Measurements from ENCODE around the gene LIMS1.
"Not testable (repeated sequence)": the region's sequence is repeated elsewhere in the genome, so short reads cannot be mapped to it uniquely, and the experiment has no call there.

LIMS1 gene

GRCh38 chr2:108670282-108670681 is 136.0 kb downstream of the LIMS1 start:
- H3K9ac ChIP-seq (ENCODE audit: low read depth in 1 of 2, low read length in 2 of 2); H3K27ac ChIP-seq (ENCODE audit: low read depth, low read length); H3K36me3 ChIP-seq (ENCODE audit: control insufficient read depth in 1 of 2, insufficient read depth in 2 of 2, low read length in 2 of 2); H3K4me1 ChIP-seq (ENCODE audit: control insufficient read depth in 1 of 2, insufficient read depth in 2 of 2, low read length in 2 of 2); H3K9me3 ChIP-seq (ENCODE audit: control insufficient read depth in 1 of 2, low read length in 2 of 2); H3K27me3 ChIP-seq (ENCODE audit: control insufficient read depth in 1 of 2, insufficient read depth in 2 of 2, low read length in 2 of 2); H3K4me3 ChIP-seq (ENCODE audit: low read depth in 1 of 2, low read length in 2 of 2): not testable (repeated sequence)

GRCh38 chr2:108672200-108672805 is 138.0 kb downstream of the LIMS1 start:
- H3K4me3 ChIP-seq (ENCODE audit: low read depth in 1 of 2, low read length in 2 of 2); H3K27ac ChIP-seq (ENCODE audit: low read depth, low read length); H3K9ac ChIP-seq (ENCODE audit: low read depth in 1 of 2, low read length in 2 of 2); H3K9me3 ChIP-seq (ENCODE audit: control insufficient read depth in 1 of 2, low read length in 2 of 2); H3K4me1 ChIP-seq (ENCODE audit: control insufficient read depth in 1 of 2, insufficient read depth in 2 of 2, low read length in 2 of 2); H3K27me3 ChIP-seq (ENCODE audit: control insufficient read depth in 1 of 2, insufficient read depth in 2 of 2, low read length in 2 of 2): not testable (repeated sequence)
- peaks cover 3 to 11% of the 10 kb centered on the region in 2 donors for H3K36me3 ChIP-seq (ENCODE audit: control insufficient read depth in 1 of 2, insufficient read depth in 2 of 2, low read length in 2 of 2)

GRCh38 chr2:108676522-108676921 is 142.3 kb downstream of the LIMS1 start:
- not testable (repeated sequence) for H3K4me3 ChIP-seq (ENCODE audit: low read depth in 1 of 2, low read length in 2 of 2); H3K9me3 ChIP-seq (ENCODE audit: control insufficient read depth in 1 of 2, low read length in 2 of 2); H3K27me3 ChIP-seq (ENCODE audit: control insufficient read depth in 1 of 2, insufficient read depth in 2 of 2, low read length in 2 of 2); H3K9ac ChIP-seq (ENCODE audit: low read depth in 1 of 2, low read length in 2 of 2); H3K27ac ChIP-seq (ENCODE audit: low read depth, low read length)
- H3K36me3 ChIP-seq (ENCODE audit: control insufficient read depth in 1 of 2, insufficient read depth in 2 of 2, low read length in 2 of 2): peaks cover 3 to 14% of the 10 kb centered on the region in 2 donors
- peaks cover 9 to 11% of the 10 kb centered on the region in 2 donors for H3K4me1 ChIP-seq (ENCODE audit: control insufficient read depth in 1 of 2, insufficient read depth in 2 of 2, low read length in 2 of 2)

GRCh38 chr2:108677239-108677744 is 143.0 kb downstream of the LIMS1 start:
- peaks cover 3 to 14% of the 10 kb centered on the region in 2 donors for H3K36me3 ChIP-seq (ENCODE audit: control insufficient read depth in 1 of 2, insufficient read depth in 2 of 2, low read length in 2 of 2)
- not testable (repeated sequence) for H3K27ac ChIP-seq (ENCODE audit: low read depth, low read length); H3K27me3 ChIP-seq (ENCODE audit: control insufficient read depth in 1 of 2, insufficient read depth in 2 of 2, low read length in 2 of 2); H3K4me3 ChIP-seq (ENCODE audit: low read depth in 1 of 2, low read length in 2 of 2); H3K9ac ChIP-seq (ENCODE audit: low read depth in 1 of 2, low read length in 2 of 2); H3K9me3 ChIP-seq (ENCODE audit: control insufficient read depth in 1 of 2, low read length in 2 of 2)
- H3K4me1 ChIP-seq (ENCODE audit: control insufficient read depth in 1 of 2, insufficient read depth in 2 of 2, low read length in 2 of 2): peaks cover 9 to 11% of the 10 kb centered on the region in 2 donors

DNA sequence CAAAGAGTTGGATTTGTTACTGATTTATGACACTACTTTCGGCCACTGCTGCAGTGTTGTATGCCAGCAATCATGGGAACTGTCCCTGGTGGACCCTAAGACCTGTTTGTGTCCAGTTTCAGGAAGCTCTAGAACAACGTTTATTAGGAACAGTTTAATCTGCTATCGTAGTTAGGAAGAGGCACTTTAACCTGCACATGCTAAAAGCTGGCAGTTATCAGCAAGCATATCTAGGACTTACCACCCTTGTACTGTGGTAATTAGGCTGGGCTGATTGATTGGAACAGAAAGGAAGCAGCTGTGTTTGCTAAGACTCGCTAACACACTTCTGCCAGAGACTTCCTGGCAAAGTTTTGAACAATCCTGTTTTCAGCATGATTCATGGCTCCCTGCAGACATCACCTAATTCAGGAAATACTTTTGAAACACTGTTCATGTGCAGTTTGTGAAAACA is 144.0 kb downstream of the LIMS1 start:
- not testable (repeated sequence) for H3K27ac ChIP-seq (ENCODE audit: low read depth, low read length); H3K27me3 ChIP-seq (ENCODE audit: control insufficient read depth in 1 of 2, insufficient read depth in 2 of 2, low read length in 2 of 2); H3K4me3 ChIP-seq (ENCODE audit: low read depth in 1 of 2, low read length in 2 of 2); H3K9ac ChIP-seq (ENCODE audit: low read depth in 1 of 2, low read length in 2 of 2); H3K9me3 ChIP-seq (ENCODE audit: control insufficient read depth in 1 of 2, low read length in 2 of 2)
- Histone ChIP-seq H3K36me3 (ENCODE audit: control insufficient read depth in 1 of 2, insufficient read depth in 2 of 2, low read length in 2 of 2) (peaks cover under 1 to 11% of the 10 kb centered on the region in 2 donors), H3K4me1 (ENCODE audit: control insufficient read depth in 1 of 2, insufficient read depth in 2 of 2, low read length in 2 of 2) (peaks cover 9 to 11% of the 10 kb centered on the region in 2 donors)

GRCh38 chr2:108680805-108681204 is 146.5 kb downstream of the LIMS1 start:
- peaks cover 0 to 15% of the 10 kb centered on the region in 2 donors for H3K36me3 ChIP-seq (ENCODE audit: control insufficient read depth in 1 of 2, insufficient read depth in 2 of 2, low read length in 2 of 2)

GRCh38 chr2:108688818-108689756 is 154.8 kb downstream of the LIMS1 start:
- H3K27me3 ChIP-seq (ENCODE audit: control insufficient read depth in 1 of 2, insufficient read depth in 2 of 2, low read length in 2 of 2); H3K27ac ChIP-seq (ENCODE audit: low read depth, low read length); H3K36me3 ChIP-seq (ENCODE audit: control insufficient read depth in 1 of 2, insufficient read depth in 2 of 2, low read length in 2 of 2): not testable (repeated sequence)

More at GRCh38 chr2:108680805-108681204, 146.5 kb downstream of the LIMS1 start:
- not testable (repeated sequence) for H3K9me3 ChIP-seq (ENCODE audit: control insufficient read depth in 1 of 2, low read length in 2 of 2); H3K4me3 ChIP-seq (ENCODE audit: low read depth in 1 of 2, low read length in 2 of 2); H3K27ac ChIP-seq (ENCODE audit: low read depth, low read length); H3K27me3 ChIP-seq (ENCODE audit: control insufficient read depth in 1 of 2, insufficient read depth in 2 of 2, low read length in 2 of 2); H3K9ac ChIP-seq (ENCODE audit: low read depth in 1 of 2, low read length in 2 of 2)
- peaks cover 9 to 11% of the 10 kb centered on the region in 2 donors for H3K4me1 ChIP-seq (ENCODE audit: control insufficient read depth in 1 of 2, insufficient read depth in 2 of 2, low read length in 2 of 2)

DNA sequence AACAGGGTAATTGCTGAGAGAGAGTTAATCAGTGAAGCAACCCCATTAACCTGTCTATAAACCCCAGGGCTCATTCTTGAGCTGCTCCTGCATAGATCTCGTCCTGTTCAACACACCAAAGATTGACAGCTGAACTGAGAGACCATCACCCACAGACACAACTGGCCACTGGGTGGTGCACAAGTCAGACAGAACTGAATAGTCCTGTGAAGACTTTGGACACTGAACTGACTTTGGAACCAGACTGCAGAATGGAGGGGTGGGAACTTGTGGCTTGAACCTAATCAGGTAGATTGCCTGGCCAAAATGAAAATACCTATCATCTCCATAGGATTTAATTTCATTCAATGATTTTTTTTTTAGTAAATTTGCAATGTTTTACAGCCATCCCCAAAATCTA is 155.7 kb downstream of the LIMS1 start:
- H3K27ac ChIP-seq (ENCODE audit: low read depth, low read length); H3K9ac ChIP-seq (ENCODE audit: low read depth in 1 of 2, low read length in 2 of 2); H3K36me3 ChIP-seq (ENCODE audit: control insufficient read depth in 1 of 2, insufficient read depth in 2 of 2, low read length in 2 of 2); H3K27me3 ChIP-seq (ENCODE audit: control insufficient read depth in 1 of 2, insufficient read depth in 2 of 2, low read length in 2 of 2); H3K4me1 ChIP-seq (ENCODE audit: control insufficient read depth in 1 of 2, insufficient read depth in 2 of 2, low read length in 2 of 2); H3K9me3 ChIP-seq (ENCODE audit: control insufficient read depth in 1 of 2, low read length in 2 of 2); H3K4me3 ChIP-seq (ENCODE audit: low read depth in 1 of 2, low read length in 2 of 2): not testable (repeated sequence)

More at GRCh38 chr2:108688818-108689756, 154.8 kb downstream of the LIMS1 start:
- H3K9me3 ChIP-seq (ENCODE audit: control insufficient read depth in 1 of 2, low read length in 2 of 2); H3K9ac ChIP-seq (ENCODE audit: low read depth in 1 of 2, low read length in 2 of 2); H3K4me1 ChIP-seq (ENCODE audit: control insufficient read depth in 1 of 2, insufficient read depth in 2 of 2, low read length in 2 of 2); H3K4me3 ChIP-seq (ENCODE audit: low read depth in 1 of 2, low read length in 2 of 2): not testable (repeated sequence)

- no peaks in the 10 kb centered on the region for H3K9me3 ChIP-seq (ENCODE audit: control insufficient read depth in 1 of 2, low read length in 2 of 2)
- no peaks in the 10 kb centered on the region for H3K4me1 ChIP-seq (ENCODE audit: control insufficient read depth in 1 of 2, insufficient read depth in 2 of 2, low read length in 2 of 2)
- no peaks in the 10 kb centered on the region for H3K27me3 ChIP-seq (ENCODE audit: control insufficient read depth in 1 of 2, insufficient read depth in 2 of 2, low read length in 2 of 2)
Measured at GRCh38 chr2:108691447-108691846, 157.2 kb downstream of the LIMS1 start.

DNA sequence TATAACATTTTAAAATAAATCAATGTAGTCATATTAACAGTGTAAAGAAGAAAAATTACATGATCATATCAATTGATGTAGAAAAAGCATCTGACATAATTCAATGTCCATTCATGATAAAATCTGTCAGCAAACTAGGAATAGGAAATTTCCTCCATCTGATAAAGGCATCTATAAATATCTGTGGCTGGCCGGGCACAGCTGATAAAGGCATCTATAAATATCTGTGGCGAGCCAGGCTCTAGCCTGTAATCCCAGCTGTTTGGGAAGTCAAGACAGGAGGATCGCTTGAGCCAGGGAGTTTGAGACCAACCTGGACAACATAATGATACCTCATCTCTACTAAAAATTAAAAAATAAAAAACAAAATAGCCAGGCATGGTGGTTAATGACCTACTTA is 166.9 kb downstream of the LIMS1 start:
- no peak overlapping the region for H3K4me3 ChIP-seq (ENCODE audit: low read depth in 1 of 2, low read length in 2 of 2)
- no peak overlapping the region for H3K9ac ChIP-seq (ENCODE audit: low read depth in 1 of 2, low read length in 2 of 2)
- no peaks in the 10 kb centered on the region for H3K9me3 ChIP-seq (ENCODE audit: control insufficient read depth in 1 of 2, low read length in 2 of 2)
- no peaks in the 10 kb centered on the region for H3K36me3 ChIP-seq (ENCODE audit: control insufficient read depth in 1 of 2, insufficient read depth in 2 of 2, low read length in 2 of 2)
- no peaks in the 10 kb centered on the region for H3K27me3 ChIP-seq (ENCODE audit: control insufficient read depth in 1 of 2, insufficient read depth in 2 of 2, low read length in 2 of 2)
- no peaks in the 10 kb centered on the region for H3K4me1 ChIP-seq (ENCODE audit: control insufficient read depth in 1 of 2, insufficient read depth in 2 of 2, low read length in 2 of 2)
- H3K27ac ChIP-seq (ENCODE audit: low read depth, low read length): no peak overlapping the region

More at GRCh38 chr2:108691447-108691846, 157.2 kb downstream of the LIMS1 start:
- Histone ChIP-seq H3K36me3 (ENCODE audit: control insufficient read depth in 1 of 2, insufficient read depth in 2 of 2, low read length in 2 of 2) (no peaks in the 10 kb centered on the region), H3K27ac (ENCODE audit: low read depth, low read length) (no peak overlapping the region), H3K9ac (ENCODE audit: low read depth in 1 of 2, low read length in 2 of 2) (no peak overlapping the region), H3K4me3 (ENCODE audit: low read depth in 1 of 2, low read length in 2 of 2) (no peak overlapping the region)
